VCaP (cell line): ENCODE results near the gene CHD1L.
"Not testable (repeated sequence)": the region's sequence is repeated elsewhere in the genome, so short reads cannot be mapped to it uniquely, and the experiment has no call there.

ENCODE experiments used
- H3K27ac ChIP-seq: fragments of 450-650 bp; 2 replicates; pipeline ENCODE4 v1.5.1; 2017
- TF ChIP-seq, protein P1 (sequence below): fragments of 450-650 bp; conservative IDR thresholded peaks from 2 replicates; pipeline ENCODE4 v1.5.1; 2017; ENCODE audit warnings: mild to moderate bottlenecking, moderate library complexity

Gene CHD1L

DNA sequence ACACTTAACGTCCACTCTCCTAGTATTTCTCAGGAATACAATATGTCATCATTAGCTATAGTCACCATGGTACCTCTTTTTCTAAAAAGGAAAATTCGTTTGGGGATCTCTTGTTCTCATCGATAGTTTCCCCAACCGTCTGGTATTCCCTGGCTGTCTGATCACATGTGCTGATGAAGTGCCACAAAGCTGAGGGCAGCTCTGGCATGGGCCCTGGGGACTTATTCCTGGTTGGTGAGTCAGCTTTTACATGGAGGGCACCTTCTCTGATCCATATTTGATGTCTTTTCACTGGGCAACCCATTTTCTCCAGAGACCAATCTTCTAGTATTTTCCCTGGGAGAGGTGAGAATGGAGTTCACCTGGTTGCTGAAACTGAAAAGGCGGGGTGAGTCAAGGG is 39.5 kb downstream of the CHD1L start:
- TF ChIP-seq, protein P1, sequence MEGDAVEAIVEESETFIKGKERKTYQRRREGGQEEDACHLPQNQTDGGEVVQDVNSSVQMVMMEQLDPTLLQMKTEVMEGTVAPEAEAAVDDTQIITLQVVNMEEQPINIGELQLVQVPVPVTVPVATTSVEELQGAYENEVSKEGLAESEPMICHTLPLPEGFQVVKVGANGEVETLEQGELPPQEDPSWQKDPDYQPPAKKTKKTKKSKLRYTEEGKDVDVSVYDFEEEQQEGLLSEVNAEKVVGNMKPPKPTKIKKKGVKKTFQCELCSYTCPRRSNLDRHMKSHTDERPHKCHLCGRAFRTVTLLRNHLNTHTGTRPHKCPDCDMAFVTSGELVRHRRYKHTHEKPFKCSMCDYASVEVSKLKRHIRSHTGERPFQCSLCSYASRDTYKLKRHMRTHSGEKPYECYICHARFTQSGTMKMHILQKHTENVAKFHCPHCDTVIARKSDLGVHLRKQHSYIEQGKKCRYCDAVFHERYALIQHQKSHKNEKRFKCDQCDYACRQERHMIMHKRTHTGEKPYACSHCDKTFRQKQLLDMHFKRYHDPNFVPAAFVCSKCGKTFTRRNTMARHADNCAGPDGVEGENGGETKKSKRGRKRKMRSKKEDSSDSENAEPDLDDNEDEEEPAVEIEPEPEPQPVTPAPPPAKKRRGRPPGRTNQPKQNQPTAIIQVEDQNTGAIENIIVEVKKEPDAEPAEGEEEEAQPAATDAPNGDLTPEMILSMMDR: no peak
- no peak overlapping the region for H3K27ac ChIP-seq

DNA sequence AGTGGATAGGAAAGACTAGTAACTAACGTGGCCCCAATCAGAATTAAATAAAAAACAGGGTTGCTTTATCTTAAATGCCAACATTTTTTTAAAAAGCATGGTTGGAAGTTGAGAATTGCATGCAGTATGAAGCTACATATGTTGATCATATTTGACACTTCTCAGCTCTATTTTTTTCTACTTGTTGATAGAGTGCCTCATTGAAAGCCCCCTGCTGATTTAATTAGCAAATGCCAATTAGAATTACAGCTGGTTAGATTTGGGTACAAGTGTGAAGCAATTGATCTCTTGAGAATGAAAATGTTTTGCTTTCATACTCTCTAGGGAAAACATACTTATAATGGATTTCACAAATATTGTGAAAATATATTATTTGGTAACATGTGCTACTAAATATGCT is 40.5 kb downstream of the CHD1L start:
- no peak overlapping the region for H3K27ac ChIP-seq
- TF ChIP-seq, protein P1: no peak

DNA sequence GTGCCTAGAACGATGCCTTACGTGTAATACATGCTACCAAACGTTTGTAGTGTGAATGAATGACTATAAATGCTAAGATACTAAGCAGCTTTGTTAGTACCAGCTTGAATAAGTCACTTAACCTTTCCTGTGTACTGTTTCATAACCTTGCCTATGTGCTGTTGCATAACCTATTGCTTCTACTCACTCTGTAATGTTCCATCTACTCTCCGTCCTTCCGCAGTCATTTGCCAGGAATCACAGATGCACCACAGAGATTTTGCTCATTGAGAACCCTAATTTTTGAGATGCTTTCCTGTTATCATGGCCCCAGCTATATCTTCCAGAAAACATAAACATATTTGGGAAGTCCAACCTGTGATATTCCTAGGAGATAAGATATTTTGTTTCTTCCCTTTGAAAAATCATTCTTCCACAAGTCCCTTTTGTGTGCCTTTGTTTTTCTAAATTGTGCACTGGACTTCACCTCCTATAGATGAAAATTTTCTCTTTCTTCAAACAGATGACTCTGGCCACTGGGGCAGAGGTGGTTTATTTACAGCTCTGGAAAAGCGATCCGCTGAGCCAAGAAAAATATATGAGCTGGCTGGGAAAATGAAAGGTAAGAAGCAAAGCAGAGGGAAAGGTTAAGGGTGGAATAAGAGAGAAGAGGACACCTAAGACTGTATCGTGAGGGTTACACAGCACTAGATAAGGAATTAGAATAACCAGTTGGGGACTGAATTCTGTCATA is 44.8 kb downstream of the CHD1L start:
- no peak overlapping the region for H3K27ac ChIP-seq
- TF ChIP-seq, protein P1: no peak

DNA sequence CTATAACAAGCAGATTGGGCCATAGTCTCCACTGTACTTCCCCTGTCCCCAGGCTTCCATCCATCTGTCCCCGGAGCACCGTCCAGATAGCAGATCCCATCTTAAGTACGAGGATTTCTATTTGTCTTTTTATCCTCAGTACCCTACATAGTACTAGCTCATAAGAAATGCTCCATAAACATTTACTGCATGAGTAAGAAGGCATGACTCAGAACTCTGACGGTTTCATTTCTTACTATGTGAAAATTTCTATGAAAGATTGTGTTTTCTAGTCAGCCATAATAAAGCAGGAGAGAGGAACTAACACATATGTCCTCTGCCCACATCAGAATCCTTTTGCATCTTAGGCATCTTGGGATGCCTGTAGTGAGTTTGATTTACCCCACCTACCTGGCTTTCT is 49.5 kb downstream of the CHD1L start:
- H3K27ac ChIP-seq: no peak overlapping the region
- TF ChIP-seq, protein P1: no peak

DNA sequence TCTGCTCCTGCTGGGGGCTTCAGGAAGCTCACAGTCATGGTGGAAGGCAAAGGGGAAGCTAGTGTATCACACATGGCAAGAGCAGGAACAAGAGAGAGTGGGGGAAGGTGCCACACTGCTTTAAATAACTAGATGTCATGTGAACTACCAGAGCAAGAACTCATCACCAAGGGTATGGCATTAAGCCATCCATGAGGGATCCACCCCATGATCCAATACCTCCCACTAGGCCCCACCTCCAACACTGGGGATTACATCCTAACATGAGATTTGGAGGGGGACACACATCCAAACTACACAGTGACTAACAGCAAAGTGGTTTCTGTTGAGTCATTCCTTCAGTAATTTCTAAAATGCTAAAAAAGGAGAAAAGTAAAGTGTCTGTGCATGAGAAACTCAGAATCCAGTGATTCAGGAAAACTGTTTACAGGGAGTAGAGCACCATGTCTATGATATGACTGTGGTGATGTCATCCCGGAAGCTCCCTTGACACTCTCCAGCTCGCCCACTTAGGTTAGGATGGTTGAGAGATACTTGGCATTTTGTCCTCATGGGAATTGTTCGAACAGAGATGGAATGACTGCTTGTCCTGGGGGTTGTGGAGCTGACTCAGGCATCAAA is 50.3 kb downstream of the CHD1L start:
- TF ChIP-seq, protein P1: no peak
- H3K27ac ChIP-seq: no peak overlapping the region

DNA sequence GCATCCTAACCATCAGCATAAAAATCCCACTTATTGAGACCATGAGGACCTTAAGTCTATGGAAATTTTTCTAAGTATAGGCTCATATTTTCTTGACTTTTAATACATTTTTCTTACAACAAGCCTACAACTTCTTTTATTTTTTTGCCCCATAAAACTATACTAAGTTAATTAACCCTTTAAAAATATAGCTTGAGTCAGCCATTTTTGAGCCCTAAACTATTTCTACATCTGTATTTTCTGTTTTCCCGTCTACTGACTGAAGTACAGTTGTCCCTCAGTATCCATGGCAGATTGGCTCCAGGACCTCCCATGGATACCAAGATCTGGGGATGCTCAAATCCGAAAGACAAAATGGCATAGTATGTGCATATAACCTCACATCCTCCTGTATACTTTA is 55.0 kb downstream of the CHD1L start:
- no peak overlapping the region for H3K27ac ChIP-seq
- TF ChIP-seq, protein P1: no peak

DNA sequence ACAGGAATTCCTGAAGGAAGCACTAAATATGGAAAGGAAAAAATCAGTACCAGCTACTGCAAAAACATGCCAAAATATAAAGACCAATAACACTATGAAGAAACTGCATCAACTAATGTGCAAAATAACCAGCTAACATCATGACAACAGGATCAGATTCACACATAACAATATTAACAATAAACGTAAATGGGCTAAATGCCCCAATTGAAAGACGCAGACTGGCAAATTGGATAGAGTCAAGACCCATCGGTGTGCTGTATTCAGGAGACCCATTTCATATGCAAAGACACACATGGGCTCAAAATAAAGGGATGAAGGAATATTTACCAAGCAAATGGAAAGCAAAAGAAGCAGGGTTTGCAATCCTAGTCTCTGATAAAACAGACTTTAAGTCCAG is 63.3 kb downstream of the CHD1L start:
- H3K27ac ChIP-seq: not testable (repeated sequence)

DNA sequence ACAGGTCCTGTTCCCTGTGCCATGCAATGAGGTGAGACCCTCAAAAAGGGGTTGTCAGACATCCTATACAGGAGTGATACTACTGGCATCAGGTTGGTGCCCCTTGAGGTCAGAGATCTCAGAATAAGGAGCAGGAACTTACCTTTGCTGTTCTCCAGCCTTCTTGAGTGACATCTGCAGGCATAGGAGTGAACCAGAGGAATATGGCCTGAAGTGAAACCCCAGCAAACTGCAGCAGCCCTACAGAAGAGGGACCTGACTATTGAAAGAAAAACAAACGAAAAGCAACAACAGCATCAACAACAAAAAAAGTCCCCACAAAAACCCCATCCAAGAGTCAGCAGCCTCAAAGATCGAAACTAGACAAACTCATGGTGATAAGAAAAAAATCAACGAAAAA is 74.5 kb downstream of the CHD1L start:
- TF ChIP-seq, protein P1: no peak
- H3K27ac ChIP-seq: no peak overlapping the region

DNA sequence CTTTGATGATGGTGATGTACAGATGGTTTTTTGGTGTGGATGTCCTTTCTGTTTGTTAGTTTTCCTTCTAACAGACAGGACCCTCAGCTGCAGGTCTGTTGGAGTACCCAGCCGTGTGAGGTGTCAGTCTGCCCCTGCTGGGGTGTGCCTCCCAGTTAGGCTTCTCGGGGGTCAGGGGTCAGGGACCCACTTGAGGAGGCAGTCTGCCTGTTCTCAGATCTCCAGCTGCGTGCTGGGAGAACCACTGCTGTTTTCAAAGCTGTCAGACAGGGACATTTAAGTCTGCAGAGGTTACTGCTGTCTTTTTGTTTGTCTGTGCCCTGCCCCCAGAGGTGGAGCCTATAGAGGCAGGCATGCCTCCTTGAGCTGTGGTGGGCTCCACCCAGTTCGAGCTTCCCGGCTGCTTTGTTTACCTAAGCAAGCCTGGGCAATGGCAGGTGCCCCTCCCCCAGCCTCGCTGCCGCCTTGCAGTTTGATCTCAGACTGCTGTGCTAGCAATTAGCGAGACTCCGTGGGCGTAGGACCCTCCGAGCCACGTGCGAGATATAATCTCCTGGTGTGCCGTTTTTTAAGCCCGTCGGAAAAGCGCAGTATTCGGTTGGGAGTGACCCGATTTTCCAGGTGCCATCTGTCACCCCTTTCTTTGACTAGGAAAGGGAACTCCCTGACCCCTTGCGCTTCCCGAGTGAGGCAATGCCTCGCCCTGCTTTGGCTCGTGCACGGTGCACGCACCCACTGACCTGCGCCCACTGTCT is 84.6 kb downstream of the CHD1L start:
- H3K27ac ChIP-seq: peak overlapping the region; percentile 10; the same call in 1 of the 2 replicates
